ENCODE measurements around the gene ORC1.
"Not testable (repeated sequence)": the region's sequence is repeated elsewhere in the genome, so short reads cannot be mapped to it uniquely, and the experiment has no call there.

ORC1 gene

DNA sequence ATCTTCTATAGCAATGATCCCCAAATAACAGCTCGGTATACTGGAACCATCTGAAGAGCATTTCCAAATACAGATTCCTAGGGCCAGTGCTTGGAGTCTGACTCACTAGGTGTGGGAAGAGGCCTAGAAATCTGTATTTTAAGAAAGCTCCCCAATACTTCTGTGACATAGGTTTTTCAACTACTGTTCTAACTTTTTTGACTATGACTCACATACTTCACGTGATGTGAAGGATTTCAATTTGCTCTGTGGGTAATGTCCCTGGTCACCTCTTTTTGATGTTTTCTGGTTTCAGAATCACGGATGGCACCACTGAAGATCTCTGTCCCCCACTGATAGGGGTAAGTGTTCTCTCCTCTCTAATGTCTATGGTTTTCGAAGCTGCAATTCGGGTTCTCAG lies 11.0 kb downstream of the ORC1 start:
- no peak for DNase-seq (ENCODE audit: low read depth in 4 of 4, low spot score in 1 of 4)

DNA sequence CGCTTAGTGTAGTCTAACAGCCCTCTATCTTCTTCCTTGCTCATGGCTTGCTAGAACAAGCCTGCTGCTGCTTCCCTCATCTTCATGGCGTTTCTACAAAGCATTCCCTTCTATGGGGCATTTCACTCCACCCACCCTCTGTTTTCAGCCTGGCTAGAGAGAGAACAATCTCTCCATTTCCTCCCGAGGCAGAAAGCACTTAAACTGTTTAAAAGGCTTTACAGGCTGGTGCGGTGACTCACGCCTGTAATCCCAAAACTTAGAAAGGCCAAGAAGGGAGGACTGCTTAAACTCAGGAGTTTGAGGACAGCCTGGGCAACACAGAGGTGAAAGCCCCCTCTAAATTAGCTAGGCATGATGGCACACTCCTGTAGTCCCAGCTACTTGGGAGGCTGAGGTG lies 17.8 kb downstream of the ORC1 start:
- DNase-seq (ENCODE audit: low read depth in 4 of 4, low spot score in 1 of 4): no peak

DNA sequence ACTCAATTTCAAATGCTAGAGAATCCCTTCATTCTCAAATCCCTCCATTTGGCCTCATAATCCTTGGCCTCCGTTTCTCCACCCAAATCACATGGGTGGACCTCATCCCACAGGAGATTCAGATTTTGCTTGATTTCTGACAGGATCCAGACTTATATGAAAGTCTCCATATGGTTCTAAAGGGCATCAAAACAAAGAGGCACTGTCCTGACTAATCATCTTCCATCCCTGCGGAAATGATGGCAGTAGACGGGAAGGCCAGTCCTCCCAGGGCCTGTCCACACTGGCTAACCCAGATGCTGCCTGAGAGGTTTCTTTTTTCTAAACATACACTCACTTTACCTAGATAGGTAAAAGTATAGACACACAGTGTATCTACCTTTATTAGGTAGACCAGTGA lies 18.8 kb downstream of the ORC1 start:
- no peak for DNase-seq (ENCODE audit: low read depth in 4 of 4, low spot score in 1 of 4)

DNA sequence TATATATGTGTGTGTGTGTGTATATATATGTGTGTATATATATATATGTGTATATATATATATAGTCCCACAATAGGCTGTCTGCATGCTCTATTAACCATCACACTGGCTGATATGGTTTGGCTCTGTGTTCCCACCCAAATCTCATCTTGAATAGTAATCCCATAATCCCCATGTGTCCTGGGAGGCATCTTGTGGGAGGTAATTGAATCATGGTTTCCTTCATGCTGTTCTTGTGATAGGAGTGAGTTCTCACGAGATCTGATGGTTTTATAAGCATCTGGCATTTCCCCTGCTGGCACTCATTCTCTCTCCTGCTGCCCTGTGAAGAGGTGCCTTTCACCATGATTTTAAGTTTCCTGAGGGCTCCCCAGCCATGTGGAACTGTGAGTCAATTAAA lies 34.4 kb downstream of the ORC1 start:
- not testable (repeated sequence) for DNase-seq (ENCODE audit: low read depth in 4 of 4, low spot score in 1 of 4)

DNA sequence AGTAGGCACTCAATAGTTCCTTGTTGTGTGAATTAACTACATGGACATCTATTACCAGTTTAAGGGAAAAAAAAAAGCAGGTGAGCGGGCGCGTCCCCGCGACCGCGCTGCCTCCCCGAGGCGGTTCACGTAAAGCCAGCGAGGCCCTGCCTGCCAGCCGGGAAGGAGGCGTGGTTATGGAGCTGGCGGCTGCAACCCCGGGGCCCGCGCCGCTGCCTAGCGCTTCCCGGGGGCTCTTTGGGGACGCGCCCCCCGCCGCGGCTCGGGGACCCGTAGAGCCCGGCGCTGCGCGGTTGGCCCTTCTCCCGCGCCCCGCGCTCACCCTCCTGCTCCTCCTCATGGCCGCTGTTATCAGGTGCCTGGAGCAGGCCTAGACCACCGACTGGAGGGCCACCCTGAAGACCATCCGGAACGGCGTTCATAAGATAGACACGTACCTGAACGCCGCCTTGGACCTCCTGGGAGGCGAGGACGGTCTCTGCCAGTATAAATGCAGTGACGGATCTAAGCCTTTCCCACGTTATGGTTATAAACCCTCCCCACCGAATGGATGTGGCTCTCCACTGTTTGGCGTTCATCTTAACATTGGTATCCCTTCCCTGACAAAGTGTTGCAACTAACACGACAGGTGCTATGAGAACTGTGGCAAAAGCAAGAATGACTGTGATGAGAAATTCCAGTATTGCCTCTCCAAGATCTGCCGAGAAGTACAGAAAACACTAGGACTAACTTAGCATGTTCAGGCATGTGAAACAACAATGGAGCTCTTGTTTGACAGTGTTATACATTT lies 35.6 kb downstream of the ORC1 start:
- DNase-seq (ENCODE audit: low read depth in 4 of 4, low spot score in 1 of 4): peak in 2 of 4 experiments; percentile 33 to 51

DNA sequence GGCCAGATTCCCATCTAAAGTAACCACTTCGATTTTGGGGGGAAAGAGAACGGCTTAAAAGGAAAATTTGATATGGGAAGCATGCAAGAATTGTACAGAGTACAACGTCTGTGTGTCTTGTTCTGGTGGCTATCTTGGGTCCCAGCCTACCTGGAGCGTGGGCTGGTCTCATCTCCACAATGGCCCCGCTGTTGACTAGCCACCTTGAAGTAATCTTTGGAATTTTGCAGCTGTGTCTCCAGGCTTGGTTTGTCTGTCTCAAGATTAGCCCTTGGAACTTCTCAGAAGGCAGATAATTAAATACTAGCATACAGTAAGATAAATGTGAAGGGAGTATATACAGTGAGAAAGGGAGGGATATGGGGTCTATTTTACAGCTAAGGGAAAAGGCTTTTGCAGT lies 37.0 kb downstream of the ORC1 start:
- DNase-seq (ENCODE audit: low read depth in 4 of 4, low spot score in 1 of 4): no peak

DNA sequence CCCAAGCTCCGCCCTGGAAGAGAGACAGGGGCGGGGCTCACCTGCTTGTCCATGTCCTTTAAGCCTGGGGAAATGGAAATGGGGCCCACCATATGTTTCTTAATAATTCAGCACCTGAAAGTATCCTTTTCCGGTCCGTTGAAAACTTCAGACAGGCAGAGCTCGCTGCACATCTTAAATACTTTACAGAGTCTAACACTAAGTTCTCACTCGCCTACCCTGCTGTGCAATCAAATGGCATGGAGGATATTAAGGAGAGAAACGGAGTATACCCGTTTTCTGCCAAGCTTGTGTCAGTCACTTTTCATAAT lies 37.8 kb downstream of the ORC1 start:
- no peak for DNase-seq (ENCODE audit: low read depth in 4 of 4, low spot score in 1 of 4)

DNA sequence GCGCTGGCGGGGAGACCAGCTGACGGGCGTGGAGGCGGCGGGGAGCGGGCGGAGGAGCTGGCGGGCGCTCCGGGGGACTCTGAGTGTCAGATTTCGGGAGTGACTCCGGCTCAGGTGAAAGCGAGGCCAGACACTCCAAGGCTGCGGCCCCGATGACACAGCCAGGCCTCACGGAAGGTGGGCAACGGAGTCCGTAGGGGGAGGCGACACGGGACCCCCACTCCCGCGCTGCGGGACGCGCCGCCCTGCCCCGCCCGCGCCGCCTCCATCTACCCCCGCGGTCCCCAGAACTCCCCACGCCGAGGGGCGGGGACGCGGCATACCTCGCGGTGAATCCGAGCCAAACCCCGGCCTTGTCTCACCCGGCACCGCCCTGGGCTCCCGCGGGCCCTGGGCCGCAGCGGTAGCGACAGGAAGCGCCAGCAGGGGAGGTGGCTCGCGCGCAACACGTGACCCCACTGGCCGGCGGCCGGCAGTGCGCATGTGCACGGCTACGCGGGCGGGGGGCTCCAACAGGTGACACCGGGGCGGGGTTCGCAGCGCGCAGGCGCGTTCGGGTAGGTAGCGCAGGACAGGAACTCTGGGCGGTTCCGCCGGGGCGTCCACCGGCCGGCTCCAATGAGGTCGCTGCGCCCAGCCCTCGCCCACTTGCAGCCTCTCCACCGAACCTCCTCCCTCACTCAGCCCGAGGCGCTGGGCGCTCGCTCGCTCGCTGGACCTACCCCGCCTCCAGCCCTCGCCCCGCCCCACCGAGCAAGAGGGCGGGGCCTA lies 38.3 kb downstream of the ORC1 start, which contains the start of gene CC2D1B:
Gene CC2D1B, minus strand, starts transcription at position 460 of the 771 bp plus-strand sequence. CDS start 1,585 bp downstream, outside the sequence.
- DNase-seq (ENCODE audit: low read depth in 4 of 4, low spot score in 1 of 4): peak; percentile 96 to 99 (median 98)

DNA sequence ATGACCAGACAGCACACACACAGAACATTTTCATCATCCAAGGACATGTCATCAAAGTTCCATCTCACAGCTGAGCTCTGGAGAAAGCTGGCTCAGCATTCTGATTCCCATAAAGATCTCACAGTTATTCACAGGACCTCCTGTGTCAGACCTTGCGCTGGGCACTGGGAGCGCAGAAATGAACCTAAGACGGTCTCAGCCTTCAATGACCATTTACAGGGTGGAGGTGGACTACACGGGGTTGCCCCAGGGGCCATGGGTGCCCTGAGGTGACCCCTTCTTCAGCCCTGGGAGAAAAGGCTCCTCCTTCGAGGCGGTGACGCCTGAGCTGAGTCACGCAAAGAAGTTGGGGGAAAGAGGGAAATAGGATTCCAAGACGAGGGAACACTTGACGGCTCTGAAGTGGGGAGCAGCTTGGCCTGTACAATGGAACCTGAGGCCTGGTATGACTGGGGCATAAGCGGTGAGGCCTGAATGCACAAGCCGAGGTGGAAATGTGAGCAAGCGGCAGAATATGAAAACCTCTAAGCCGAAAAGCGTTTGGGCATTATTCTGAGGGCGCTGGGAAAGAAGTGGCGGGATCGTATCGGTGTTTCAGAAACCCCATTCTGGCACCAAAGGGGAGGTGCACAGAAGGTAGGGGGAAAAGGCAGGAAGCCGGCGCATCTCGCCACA lies 39.0 kb downstream of the ORC1 start:
- DNase-seq (ENCODE audit: low read depth in 4 of 4, low spot score in 1 of 4): peak in 1 of 4 experiments; percentile 8

DNA sequence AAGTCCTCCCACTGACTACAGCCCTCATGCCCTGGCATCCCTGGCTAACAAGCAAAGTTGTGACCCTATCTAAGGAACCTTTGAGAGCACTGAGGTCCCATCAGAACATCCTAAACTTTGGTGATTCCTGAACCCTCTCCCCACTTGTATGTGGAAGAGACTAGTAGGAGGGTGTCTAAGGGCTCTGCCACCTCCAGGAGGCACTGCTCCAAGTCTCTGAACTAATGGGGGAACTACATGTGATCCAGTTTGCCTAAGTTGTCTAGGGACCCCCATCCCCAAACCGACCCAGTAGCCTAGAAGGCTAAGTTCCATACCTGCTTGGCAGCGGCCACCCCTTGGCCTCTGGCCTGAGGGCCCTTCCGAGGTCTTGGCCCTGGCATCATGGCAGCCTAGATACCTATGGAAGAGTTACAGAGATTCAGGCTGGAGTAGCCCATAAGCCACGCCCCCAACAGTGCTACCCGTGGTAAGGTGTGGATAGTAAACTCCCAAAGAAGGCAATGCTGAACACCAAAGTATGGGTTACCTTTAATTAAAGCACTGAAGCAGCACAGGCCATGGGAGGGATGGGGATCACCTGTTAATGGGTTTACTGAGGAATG lies 39.9 kb downstream of the ORC1 start:
- DNase-seq (ENCODE audit: low read depth in 4 of 4, low spot score in 1 of 4): no peak

DNA sequence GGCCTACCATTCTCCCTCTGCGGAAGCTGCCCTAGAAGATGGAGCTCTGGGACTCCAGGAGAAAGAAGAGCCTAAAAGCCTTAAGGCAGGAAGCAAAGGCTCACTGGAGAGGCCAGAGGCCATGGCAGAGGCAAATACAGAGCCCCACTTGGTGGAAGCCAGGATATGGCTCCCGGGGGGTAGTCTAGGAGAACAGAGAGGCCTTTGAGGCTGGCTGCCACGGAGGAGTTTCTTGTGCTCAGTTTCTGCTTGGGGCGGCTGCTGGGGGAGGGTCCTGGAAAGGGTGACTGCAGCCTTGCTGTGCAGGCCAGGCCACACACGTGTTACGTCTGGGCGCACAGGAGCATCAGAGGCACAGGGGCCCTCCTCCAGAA lies 43.6 kb downstream of the ORC1 start:
- no peak for DNase-seq (ENCODE audit: low read depth in 4 of 4, low spot score in 1 of 4)

DNA sequence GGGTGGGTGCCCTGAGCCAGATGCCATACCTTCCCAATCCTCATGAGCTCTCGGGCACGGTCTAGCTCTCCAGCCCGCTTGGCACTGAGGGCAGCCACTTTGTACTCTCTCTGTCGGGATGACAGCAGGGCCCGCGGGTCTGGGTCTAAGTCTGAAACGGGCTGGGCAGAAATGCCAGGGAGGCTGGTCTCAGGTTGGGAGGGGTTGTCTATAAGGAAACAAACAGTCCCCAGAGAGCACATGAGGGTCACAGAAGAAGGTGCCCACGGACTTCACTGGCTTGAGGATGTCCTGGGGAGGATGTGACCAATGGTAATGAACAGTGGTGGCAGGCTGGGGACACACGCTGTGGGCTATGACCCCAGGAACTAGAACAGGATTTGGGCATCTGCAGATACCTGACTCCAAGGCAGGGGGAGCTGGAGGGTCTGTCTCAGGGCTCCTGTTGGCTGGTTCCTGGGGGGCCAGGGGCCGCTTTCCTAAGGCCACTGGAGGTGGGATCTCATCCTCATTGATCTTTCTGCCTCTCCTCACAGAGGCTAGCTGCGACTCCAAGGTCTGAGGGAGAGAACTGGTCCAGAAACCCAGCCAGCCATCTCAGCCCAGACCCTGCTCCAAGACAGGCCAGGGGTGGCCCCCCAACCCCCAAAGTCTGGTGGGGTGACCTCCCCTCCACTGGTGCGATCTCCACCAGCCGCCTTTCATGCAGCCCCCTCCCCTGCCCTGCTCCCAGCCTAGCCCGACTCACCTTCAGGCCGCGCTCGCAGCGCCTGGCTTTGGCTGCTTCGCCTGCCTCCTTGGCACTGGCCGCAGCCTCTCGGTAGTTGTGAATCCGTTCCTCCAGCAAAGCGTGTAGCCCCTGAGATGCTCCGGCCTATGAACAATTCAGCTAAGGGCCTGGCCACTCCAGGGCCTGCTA lies 44.3 kb downstream of the ORC1 start:
- no peak for DNase-seq (ENCODE audit: low read depth in 4 of 4, low spot score in 1 of 4)

DNA sequence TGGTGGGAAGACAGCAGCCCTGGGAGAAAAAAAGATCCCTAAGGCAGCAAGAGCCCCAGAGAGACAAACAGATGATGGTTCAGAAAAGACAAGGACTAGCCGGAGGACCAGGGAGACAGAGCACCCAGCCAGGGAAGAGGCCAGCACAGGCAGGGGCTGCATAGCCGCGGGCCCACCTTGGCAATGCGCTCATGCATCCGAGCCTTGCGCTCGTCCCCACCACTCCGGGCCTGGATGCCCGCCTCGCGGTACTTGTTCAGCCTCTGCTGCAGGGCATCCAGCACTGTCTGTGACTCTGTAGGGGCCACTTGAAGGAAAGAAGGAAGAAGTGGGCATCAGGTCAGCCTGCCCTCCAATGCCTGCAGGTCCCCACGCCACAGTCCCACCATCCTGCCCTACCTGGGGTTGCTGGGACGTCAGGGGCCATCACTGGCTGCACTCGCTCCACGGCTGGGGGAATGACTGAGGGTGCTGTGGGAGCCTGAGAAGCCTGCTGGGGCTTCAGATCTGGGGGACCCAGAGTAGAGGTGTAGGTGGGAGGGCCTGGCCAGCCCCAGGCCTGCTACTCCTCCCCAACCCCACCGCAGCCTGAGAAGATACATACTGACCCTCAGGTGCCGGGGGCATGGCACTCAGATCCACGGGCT lies 45.2 kb downstream of the ORC1 start:
- no peak for DNase-seq (ENCODE audit: low read depth in 4 of 4, low spot score in 1 of 4)

DNA sequence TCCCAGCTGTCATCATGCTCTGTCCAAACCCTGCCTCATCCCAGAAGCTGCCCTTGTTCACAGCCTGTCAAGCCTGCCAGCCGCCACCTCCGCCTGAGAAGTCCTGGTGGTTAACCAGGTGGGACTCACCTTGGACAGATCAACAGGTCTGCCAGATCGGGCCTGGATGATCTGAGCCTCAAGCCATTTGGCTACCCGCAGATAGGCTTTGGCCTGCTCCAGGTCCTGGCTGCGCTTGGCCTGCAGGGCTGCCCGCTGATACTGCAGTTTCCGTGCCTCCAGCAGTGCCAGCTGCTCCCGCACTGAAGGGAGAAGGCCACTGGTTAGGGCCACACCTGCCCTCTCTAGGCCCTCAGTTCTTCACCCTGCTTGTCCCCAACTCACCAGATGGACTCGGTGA lies 46.8 kb downstream of the ORC1 start:
- DNase-seq (ENCODE audit: low read depth in 4 of 4, low spot score in 1 of 4): no peak

DNA sequence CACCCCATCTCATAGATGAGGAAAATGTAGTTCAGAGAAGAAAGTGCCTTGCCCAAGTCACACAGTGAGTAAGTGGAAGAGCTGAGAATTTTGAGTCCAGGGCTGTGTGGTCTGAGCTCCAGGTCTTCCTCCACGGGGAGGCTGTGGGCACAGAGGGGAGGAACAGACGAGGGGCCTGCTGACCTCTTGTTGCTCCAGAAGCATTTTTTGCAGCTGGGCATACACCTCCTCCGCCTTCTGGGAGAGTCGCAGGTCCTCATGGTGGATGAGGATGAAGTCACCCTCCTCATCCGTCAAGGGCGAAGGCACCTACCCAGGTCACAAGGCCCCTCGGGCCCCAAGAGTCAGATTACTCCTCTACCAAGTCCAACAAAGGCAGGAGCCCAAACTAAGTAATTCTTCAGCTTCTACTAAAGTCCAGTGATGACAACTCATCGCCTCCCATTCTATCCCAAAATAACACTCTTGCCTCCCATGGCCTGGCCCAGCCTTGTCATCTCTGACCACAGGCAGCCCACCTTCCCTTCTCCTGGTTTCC lies 47.3 kb downstream of the ORC1 start:
- no peak for DNase-seq (ENCODE audit: low read depth in 4 of 4, low spot score in 1 of 4)

DNA sequence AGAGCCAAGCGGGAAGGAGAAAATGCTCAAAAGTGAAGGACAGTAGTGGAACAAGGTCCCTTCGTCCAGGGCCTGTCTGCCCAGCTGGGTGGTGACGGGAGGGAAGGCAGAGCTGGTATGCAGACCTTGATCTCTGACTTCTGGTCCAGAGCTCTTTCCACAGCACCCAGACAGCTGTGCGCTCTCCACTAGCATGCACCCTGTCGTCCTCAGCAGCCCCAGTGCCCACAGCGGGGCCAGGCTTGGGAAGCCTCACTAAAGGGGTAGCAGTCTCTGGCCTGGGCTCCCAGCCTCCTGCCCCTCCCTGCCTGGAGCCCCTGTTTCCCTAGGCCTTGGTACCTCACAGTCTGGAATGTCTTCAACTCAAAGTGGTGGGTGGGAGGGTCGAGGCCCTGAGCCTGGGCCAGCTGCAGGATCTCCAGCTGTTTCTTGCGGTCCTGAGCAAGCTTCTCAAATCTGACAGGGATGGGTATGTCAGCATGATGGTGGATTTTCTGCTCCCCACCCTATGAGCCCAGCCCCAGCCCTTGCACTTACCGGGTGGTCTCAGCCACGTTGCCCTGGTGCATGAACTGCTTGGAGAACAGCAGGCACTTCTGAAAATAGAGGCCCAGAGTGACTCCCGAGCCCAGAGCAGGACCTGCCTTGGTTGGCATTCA lies 48.2 kb downstream of the ORC1 start:
- DNase-seq (ENCODE audit: low read depth in 4 of 4, low spot score in 1 of 4): no peak

DNA sequence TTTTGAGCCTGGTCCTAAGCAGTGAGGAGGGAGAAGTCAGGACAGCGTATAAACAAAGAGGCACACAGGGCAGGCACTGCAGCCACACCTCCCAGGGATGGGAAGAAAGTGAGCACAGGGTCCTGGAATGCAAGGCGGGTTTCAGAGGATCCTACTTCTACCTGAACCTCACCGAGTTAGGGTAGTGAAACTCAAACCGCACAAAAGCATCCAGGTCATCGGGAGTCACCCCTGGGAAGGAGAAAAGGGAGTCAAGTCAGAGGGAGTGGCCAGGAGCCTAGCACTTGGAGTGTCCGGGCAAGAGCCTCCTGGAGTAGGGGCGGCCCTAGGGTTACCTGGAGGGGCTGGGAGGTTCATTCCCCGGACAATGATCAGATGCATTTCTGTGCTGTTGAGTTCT lies 48.8 kb downstream of the ORC1 start:
- no peak for DNase-seq (ENCODE audit: low read depth in 4 of 4, low spot score in 1 of 4)

DNA sequence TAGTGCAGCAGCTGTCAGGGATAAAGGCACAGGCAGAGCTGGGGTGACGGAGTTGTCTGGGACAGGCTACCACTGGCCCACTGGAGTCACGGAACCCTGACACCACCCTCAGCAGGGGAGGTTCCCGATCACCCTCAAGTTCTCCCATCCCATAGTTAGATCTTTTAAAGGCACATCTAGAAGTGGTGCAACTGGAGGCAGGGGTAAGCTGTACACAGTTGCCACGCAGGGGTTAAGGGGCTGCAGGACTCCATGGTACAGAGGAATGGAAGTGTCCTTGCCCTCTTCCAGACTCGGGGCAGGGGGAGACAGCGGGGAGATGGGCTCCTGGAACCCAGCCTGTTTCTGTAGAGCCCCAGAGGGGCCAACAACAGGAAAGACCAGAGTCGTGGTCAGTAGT lies 51.5 kb downstream of the ORC1 start:
- DNase-seq (ENCODE audit: low read depth in 4 of 4, low spot score in 1 of 4): no peak

DNA sequence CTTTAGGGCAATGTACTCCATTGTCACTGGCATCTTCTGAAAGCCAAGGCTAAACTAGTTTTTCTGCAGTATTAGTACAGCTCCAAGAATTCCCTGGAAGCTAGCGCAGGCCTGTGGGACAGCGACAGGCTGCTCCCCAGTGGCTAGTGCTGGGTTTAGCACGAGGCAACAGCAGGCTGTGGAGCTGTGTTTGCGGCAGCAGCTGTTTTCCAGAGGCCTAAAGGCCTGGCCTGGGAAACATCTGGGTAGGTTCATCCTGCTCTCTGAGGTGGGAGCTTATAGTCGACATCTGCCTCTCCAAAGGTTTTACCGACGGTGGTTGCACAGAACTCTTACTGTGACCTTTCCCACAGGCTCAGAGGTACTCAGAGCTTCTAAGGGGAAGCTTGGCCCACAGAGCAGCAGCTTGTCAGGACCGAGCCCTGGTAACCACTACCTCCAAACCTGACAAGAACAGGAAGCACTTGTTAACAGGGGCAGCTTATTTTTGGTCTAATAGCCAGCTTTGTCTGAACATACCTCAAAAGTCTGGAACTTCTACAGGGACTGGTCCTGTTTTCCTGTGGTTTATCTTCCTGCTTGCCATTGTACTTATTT lies 55.4 kb downstream of the ORC1 start:
- DNase-seq (ENCODE audit: low read depth in 4 of 4, low spot score in 1 of 4): no peak

Measured in stimulated activated CD4-positive, alpha-beta T cell treated with anti-CD3 and anti-CD28 coated beads, Interleukin-1b, Interleukin-23, amount 100 ng/mL, for 24 hours (primary cell).